Mesenchymal stem cell (in vitro differentiated cells and primary cell): ENCODE measurements around the gene CMTM7.

Source experiments
- DNase-seq: peaks from one replicate; pipeline ENCODE4 v3.0.0-alpha.2; 2013
- H2AFZ ChIP-seq: one replicate; pipeline ENCODE4 v1.6.1; 2013; ENCODE audit warnings: low read depth, mild to moderate bottlenecking, control low read depth, inconsistent platforms, low read length, moderate library complexity
- H2AK5ac ChIP-seq: 2 replicates; pipeline ENCODE4 v1.6.1; 2013; ENCODE audit warnings: low read length, moderate library complexity, mild to moderate bottlenecking, inconsistent platforms; ENCODE audit not compliant: severe bottlenecking
- H2BK120ac ChIP-seq: one replicate; pipeline ENCODE4 v1.6.1; 2013; ENCODE audit warnings: low read depth, mild to moderate bottlenecking, inconsistent platforms, low read length, moderate library complexity
- H2BK12ac ChIP-seq, 2 experiments: one replicate each; pipeline ENCODE4 v1.6.1; 2013; ENCODE audit warnings: inconsistent platforms in 2 of 2, low read length in 2 of 2, mild to moderate bottlenecking in 2 of 2, moderate library complexity in 2 of 2, control low read depth in 1 of 2
- H2BK15ac ChIP-seq: one replicate; pipeline ENCODE4 v1.6.1; 2013; ENCODE audit warnings: mild to moderate bottlenecking, low read depth, inconsistent platforms; ENCODE audit not compliant: poor library complexity, severe bottlenecking
- H2BK5ac ChIP-seq: 2 replicates; pipeline ENCODE4 v1.6.1; 2013; ENCODE audit warnings: low read depth, mild to moderate bottlenecking, low read length, control low read depth, inconsistent platforms; ENCODE audit not compliant: poor library complexity, severe bottlenecking
- H3K14ac ChIP-seq, 2 experiments: one replicate each; pipeline ENCODE4 v1.6.1; 2013; ENCODE audit warnings: inconsistent platforms in 2 of 2, low read length in 2 of 2, control low read depth in 1 of 2, mild to moderate bottlenecking in 1 of 2, moderate library complexity in 1 of 2
- H3K18ac ChIP-seq, 2 experiments: one replicate each; pipeline ENCODE4 v1.6.1; 2013; ENCODE audit warnings: inconsistent platforms in 2 of 2, low read length in 2 of 2, control low read depth in 1 of 2, low read depth in 1 of 2, mild to moderate bottlenecking in 1 of 2
- H3K23ac ChIP-seq, 2 experiments: one replicate each; pipeline ENCODE4 v1.6.1; 2013; ENCODE audit warnings: inconsistent platforms in 2 of 2, low read length in 2 of 2, mild to moderate bottlenecking in 2 of 2, moderate library complexity in 2 of 2, control low read depth in 1 of 2
- H3K27ac ChIP-seq: 2 replicates; pipeline ENCODE4 v1.5.1; 2013; ENCODE audit warnings: mild to moderate bottlenecking, moderate library complexity, low read length, control low read depth, inconsistent platforms; ENCODE audit not compliant: poor library complexity, severe bottlenecking
- H3K27me3 ChIP-seq, 2 experiments: 2 replicates each; pipeline versions ENCODE4 v1.6.1 to v1.7.0; 2013; ENCODE audit warnings: low read length in 2 of 2, mild to moderate bottlenecking in 2 of 2, moderate library complexity in 2 of 2, control low read depth in 1 of 2, inconsistent platforms in 1 of 2; ENCODE audit not compliant: control insufficient read depth in 1 of 2, insufficient read depth in 1 of 2
- H3K36me3 ChIP-seq, 2 experiments: 2 replicates each; pipeline versions ENCODE4 v1.6.1 to v1.7.0; 2013; ENCODE audit warnings: low read length in 2 of 2, control low read depth in 1 of 2, inconsistent platforms in 1 of 2, low read depth in 1 of 2, mild to moderate bottlenecking in 1 of 2; ENCODE audit not compliant: insufficient read depth in 2 of 2, control insufficient read depth in 1 of 2
- H3K4ac ChIP-seq, 2 experiments: one replicate each; pipeline ENCODE4 v1.6.1; 2013; ENCODE audit warnings: inconsistent platforms in 2 of 2, low read length in 2 of 2, mild to moderate bottlenecking in 2 of 2, moderate library complexity in 2 of 2, control low read depth in 1 of 2, low read depth in 1 of 2
- H3K4me1 ChIP-seq: 2 replicates; pipeline ENCODE4 v1.6.1; 2013; ENCODE audit warnings: low read depth, low read length, control low read depth; ENCODE audit not compliant: control insufficient read depth, insufficient read depth
- H3K4me2 ChIP-seq: 2 replicates; pipeline ENCODE4 v1.6.1; 2013; ENCODE audit warnings: low read length, mild to moderate bottlenecking, inconsistent platforms; ENCODE audit not compliant: poor library complexity, severe bottlenecking
- H3K4me3 ChIP-seq, 2 experiments: 2 replicates each; pipeline versions ENCODE4 v1.5.1 to v1.7.0; 2013; ENCODE audit warnings: low read length in 2 of 2, mild to moderate bottlenecking in 2 of 2, control low read depth in 1 of 2, low read depth in 1 of 2; ENCODE audit not compliant: insufficient read depth in 1 of 2
- H3K79me1 ChIP-seq: replicated peaks from 2 replicates; pipeline ENCODE4 v1.6.1; 2013; ENCODE audit warnings: mild to moderate bottlenecking, control low read depth, low read length, inconsistent platforms; ENCODE audit not compliant: poor library complexity, severe bottlenecking
- H3K9ac ChIP-seq: 2 replicates; pipeline ENCODE4 v1.7.0; 2013; ENCODE audit warnings: mild to moderate bottlenecking, low read length, moderate library complexity
- H3K9me3 ChIP-seq: 2 replicates; pipeline ENCODE4 v1.7.0; 2013; ENCODE audit warnings: mild to moderate bottlenecking, low read length; ENCODE audit not compliant: control insufficient read depth
- H4K8ac ChIP-seq: one replicate; pipeline ENCODE4 v1.6.1; 2013; ENCODE audit warnings: inconsistent platforms, mild to moderate bottlenecking, low read length, moderate library complexity
- H4K91ac ChIP-seq: one replicate; pipeline ENCODE4 v1.6.1; 2013; ENCODE audit warnings: mild to moderate bottlenecking, low read length, inconsistent platforms
- WGBS: methylation state at CpG from one replicate; pipeline ENCODE4 v1.1.7; 2013; ENCODE audit warnings: mixed read lengths; 5-methylcytosine and 5-hydroxymethylcytosine counted together

The CMTM7 gene

GRCh38 chr3:32424581-32425250, 33.1 kb downstream of the CMTM7 start:
- Histone ChIP-seq H3K27ac (no peak overlapping the region), H2BK15ac (no peak overlapping the region), H3K14ac (no peak overlapping the region), H3K27me3 (no peaks in the 10 kb centered on the region), H3K4me1 (peaks cover 27% of the 10 kb centered on the region), H4K8ac (no peak overlapping the region), H2AK5ac (no peak overlapping the region), H4K91ac (no peak overlapping the region), H2BK12ac (no peak overlapping the region), H3K23ac (no peak overlapping the region), H3K79me1 (peaks cover 25% of the 10 kb centered on the region), H3K4ac (no peak overlapping the region), H2BK5ac (no peak overlapping the region), H3K9ac (no peak overlapping the region), H3K9me3 (no peaks in the 10 kb centered on the region), H3K4me2 (no peak overlapping the region), H2AFZ (no peak overlapping the region), H3K18ac (no peak overlapping the region), H2BK120ac (no peak overlapping the region), H3K4me3 (no peak overlapping the region), H3K36me3 (no peaks in the 10 kb centered on the region)
- 85% methylated on average over 7 of the region's 9 CpGs for WGBS
- no peak for DNase-seq

GRCh38 chr3:32428092-32429068, 36.7 kb downstream of the CMTM7 start:
- Histone ChIP-seq H3K9ac (no peak overlapping the region), H3K4me3 (no peak overlapping the region), H2BK120ac (no peak overlapping the region), H2BK15ac (no peak overlapping the region), H3K27me3 (no peaks in the 10 kb centered on the region), H4K8ac (no peak overlapping the region), H3K27ac (no peak overlapping the region), H4K91ac (no peak overlapping the region), H2BK5ac (no peak overlapping the region), H3K9me3 (no peaks in the 10 kb centered on the region), H2AFZ (no peak overlapping the region), H3K36me3 (no peaks in the 10 kb centered on the region), H3K4me2 (no peak overlapping the region), H2AK5ac (no peak overlapping the region), H3K14ac (no peak overlapping the region), H2BK12ac (no peak overlapping the region), H3K79me1 (peaks cover 34% of the 10 kb centered on the region), H3K18ac (no peak overlapping the region), H3K23ac (no peak overlapping the region), H3K4me1 (peaks cover 9% of the 10 kb centered on the region), H3K4ac (no peak overlapping the region)
- 82% methylated on average over 10 of the region's 12 CpGs for WGBS
- DNase-seq, result no peak

GRCh38 chr3:32430900-32431299, 39.2 kb downstream of the CMTM7 start:
- Histone ChIP-seq H2BK12ac (no peak overlapping the region), H2AK5ac (no peak overlapping the region), H3K36me3 (no peaks in the 10 kb centered on the region), H3K23ac (no peak overlapping the region), H3K27me3 (no peaks in the 10 kb centered on the region), H3K9me3 (no peaks in the 10 kb centered on the region), H3K14ac (no peak overlapping the region), H3K4me3 (no peak overlapping the region), H3K18ac (no peak overlapping the region), H2BK120ac (no peak overlapping the region), H4K8ac (no peak overlapping the region), H2BK5ac (no peak overlapping the region), H3K9ac (no peak overlapping the region), H4K91ac (no peak overlapping the region), H3K4me2 (no peak overlapping the region), H3K79me1 (peaks cover 32% of the 10 kb centered on the region), H2BK15ac (no peak overlapping the region), H3K27ac (no peak overlapping the region), H3K4ac (no peak overlapping the region), H2AFZ (no peak overlapping the region), H3K4me1 (peaks cover 6% of the 10 kb centered on the region)
- 82% methylated on average over 4 of the region's 5 CpGs for WGBS
- DNase-seq, result no peak

GRCh38 chr3:32431481-32431880, 39.8 kb downstream of the CMTM7 start:
- Histone ChIP-seq H3K27me3 (no peaks in the 10 kb centered on the region), H3K27ac (no peak overlapping the region), H2AFZ (no peak overlapping the region), H3K4me1 (peaks cover 6% of the 10 kb centered on the region), H3K9me3 (no peaks in the 10 kb centered on the region), H4K8ac (no peak overlapping the region), H3K23ac (no peak overlapping the region), H2AK5ac (no peak overlapping the region), H3K14ac (no peak overlapping the region), H3K79me1 (peaks cover 35% of the 10 kb centered on the region), H2BK120ac (no peak overlapping the region), H2BK15ac (no peak overlapping the region), H3K4me3 (no peak overlapping the region), H2BK12ac (no peak overlapping the region), H3K18ac (no peak overlapping the region), H3K36me3 (no peaks in the 10 kb centered on the region), H3K9ac (no peak overlapping the region), H3K4me2 (no peak overlapping the region), H3K4ac (no peak overlapping the region), H4K91ac (no peak overlapping the region), H2BK5ac (no peak overlapping the region)
- 97% methylated on average over 3 of the region's 3 CpGs for WGBS
- DNase-seq, result no peak
